H1 (cell line): ENCODE results near the gene GUCY2C.

ENCODE experiments used
- EP300 ChIP-seq, 2 experiments: IDR thresholded peaks; 1 replicate in 1 of 2; 2 replicates in 1 of 2; pipeline ENCODE4 v1.6.1; 2011 to 2012; ENCODE audit warnings: low read depth in 2 of 2, low read length in 2 of 2, mild to moderate bottlenecking in 2 of 2, borderline replicate concordance in 1 of 2, inconsistent platforms in 1 of 2, moderate library complexity in 1 of 2
- SP4 ChIP-seq: IDR thresholded peaks from 2 replicates; pipeline ENCODE4 v1.6.1; 2012; ENCODE audit warnings: low read length, inconsistent platforms
- TF ChIP-seq, protein P1 (sequence below), 3 experiments: IDR thresholded peaks; 1 replicate in 2 of 3; 2 replicates in 1 of 3; pipeline versions ENCODE4 v1.5.1 to v1.6.1; 2011; ENCODE audit warnings: low read length in 3 of 3, mild to moderate bottlenecking in 3 of 3, inconsistent platforms in 2 of 3, low read depth in 1 of 3, moderate library complexity in 1 of 3; ENCODE audit not compliant: insufficient read depth in 1 of 3; ENCODE audit errors: control extremely low read depth in 1 of 3

DNA sequence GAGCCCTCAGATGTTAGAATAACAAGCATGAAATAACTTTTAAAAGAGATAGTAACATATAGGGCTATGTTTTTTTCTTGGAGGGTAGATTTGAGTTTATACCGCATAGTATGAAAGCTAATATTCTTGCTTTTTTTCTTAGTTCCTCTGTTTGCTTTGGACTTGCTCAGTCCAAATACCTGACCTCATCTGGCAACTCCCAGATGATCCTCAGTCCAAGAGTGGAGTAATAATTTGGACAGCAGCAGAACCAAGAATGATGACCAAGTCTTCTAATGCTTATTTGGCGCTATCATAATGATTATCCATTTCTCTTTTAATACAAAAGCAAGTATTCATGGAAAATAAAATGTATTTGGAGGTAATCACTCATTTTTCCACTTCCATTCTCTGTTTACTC is 45.6 kb downstream of the GUCY2C start:
- TF ChIP-seq, protein P1, sequence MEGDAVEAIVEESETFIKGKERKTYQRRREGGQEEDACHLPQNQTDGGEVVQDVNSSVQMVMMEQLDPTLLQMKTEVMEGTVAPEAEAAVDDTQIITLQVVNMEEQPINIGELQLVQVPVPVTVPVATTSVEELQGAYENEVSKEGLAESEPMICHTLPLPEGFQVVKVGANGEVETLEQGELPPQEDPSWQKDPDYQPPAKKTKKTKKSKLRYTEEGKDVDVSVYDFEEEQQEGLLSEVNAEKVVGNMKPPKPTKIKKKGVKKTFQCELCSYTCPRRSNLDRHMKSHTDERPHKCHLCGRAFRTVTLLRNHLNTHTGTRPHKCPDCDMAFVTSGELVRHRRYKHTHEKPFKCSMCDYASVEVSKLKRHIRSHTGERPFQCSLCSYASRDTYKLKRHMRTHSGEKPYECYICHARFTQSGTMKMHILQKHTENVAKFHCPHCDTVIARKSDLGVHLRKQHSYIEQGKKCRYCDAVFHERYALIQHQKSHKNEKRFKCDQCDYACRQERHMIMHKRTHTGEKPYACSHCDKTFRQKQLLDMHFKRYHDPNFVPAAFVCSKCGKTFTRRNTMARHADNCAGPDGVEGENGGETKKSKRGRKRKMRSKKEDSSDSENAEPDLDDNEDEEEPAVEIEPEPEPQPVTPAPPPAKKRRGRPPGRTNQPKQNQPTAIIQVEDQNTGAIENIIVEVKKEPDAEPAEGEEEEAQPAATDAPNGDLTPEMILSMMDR (IDR thresholded peaks at IDR 0.05; ENCODE audit: control extremely low read depth in 1 of 3, insufficient read depth in 1 of 3, low read depth in 1 of 3, low read length in 3 of 3): no peak
- TF ChIP-seq SP4 (no peak), EP300 (IDR thresholded peaks at IDR 0.05; ENCODE audit: borderline replicate concordance in 1 of 2, low read depth in 2 of 2, low read length in 2 of 2) (no peak)
